ENCODE data around the gene PPP1R13B.
A peak's percentile ranks its signal among the peaks of the same experiment; 100 is the strongest.

PPP1R13B gene

DNA sequence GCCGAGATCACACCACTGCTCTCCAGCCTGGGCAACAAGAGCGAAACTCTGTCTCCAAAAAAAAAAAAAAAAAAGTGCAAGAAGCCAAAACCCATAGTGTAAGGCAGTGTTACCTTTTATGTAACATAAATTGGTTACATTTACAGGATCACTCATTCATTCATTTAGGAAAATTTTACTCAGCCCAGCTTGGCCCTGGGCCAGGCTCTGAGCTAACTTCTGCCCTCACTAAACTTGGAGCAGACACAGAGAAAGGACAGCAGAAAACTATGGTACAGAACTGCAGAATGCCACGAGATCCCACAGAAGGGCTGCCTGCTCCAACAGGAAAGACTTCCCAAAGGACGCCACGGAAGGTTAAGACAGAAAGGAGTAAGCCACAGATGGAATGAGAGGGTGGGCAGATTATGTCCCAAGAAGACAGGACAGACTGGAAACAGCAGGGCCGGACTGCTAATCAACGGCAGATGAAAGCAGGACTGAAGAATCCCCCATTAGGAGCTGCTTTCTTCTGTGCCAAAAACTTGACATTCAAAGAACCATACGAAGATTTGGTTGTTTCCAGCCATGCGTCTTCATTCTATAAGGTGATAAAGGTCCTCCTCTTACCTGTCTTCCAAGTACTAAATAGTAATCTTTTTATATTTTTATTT lies 18.9 kb downstream of the PPP1R13B start:
- H3K4me3 ChIP-seq (ENCODE audit: low read length) = no peak overlapping the region
- DNase-seq (ENCODE audit: low read depth) = no peak
- TF ChIP-seq, protein P1, sequence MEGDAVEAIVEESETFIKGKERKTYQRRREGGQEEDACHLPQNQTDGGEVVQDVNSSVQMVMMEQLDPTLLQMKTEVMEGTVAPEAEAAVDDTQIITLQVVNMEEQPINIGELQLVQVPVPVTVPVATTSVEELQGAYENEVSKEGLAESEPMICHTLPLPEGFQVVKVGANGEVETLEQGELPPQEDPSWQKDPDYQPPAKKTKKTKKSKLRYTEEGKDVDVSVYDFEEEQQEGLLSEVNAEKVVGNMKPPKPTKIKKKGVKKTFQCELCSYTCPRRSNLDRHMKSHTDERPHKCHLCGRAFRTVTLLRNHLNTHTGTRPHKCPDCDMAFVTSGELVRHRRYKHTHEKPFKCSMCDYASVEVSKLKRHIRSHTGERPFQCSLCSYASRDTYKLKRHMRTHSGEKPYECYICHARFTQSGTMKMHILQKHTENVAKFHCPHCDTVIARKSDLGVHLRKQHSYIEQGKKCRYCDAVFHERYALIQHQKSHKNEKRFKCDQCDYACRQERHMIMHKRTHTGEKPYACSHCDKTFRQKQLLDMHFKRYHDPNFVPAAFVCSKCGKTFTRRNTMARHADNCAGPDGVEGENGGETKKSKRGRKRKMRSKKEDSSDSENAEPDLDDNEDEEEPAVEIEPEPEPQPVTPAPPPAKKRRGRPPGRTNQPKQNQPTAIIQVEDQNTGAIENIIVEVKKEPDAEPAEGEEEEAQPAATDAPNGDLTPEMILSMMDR (IDR thresholded peaks at IDR 0.05; ENCODE audit: insufficient read depth, low read depth, low read length, missing control alignments) = no peak

DNA sequence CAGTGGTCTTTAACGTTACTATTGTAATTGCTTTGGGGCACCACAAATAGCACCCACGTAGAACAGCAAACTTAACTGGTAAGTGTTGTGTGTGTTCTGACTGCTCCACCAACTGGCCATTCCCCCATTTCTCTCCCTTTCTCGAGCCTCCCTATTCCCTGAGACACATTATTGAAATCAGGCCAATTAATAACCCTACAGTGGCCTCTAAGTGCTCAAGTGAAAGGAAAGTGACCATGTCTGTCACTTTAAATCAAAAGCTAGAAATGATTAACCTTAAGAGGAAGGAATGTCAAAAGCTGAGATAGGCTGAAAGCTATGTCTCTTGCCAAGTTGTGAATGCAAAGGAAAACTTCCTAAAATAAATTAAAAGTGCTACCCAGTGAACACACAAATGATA lies 22.3 kb downstream of the PPP1R13B start:
- no peak for DNase-seq (ENCODE audit: low read depth)
- no peak overlapping the region for H3K4me3 ChIP-seq (ENCODE audit: low read length)
- TF ChIP-seq, protein P1 (IDR thresholded peaks at IDR 0.05; ENCODE audit: insufficient read depth, low read depth, low read length, missing control alignments) = no peak

DNA sequence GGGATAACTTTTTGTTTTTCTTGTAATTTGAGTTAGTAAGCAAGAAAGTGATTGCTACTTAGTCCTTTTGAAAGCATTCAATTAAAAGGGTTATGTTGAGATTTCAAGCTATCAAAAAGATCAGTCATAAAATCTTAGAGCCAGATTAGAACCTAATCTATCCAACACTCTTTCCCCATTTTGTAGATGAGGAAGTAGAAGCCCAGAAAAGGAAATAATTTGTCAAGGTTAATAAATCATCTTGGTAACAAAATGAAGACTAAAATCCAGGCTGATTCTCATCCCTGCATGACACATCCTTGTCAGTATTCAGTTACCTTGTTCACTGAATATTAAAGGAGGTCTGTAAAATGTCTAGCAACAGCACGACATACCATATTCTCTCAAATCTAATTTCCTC lies 26.5 kb downstream of the PPP1R13B start:
- TF ChIP-seq, protein P1 (IDR thresholded peaks at IDR 0.05; ENCODE audit: insufficient read depth, low read depth, low read length, missing control alignments) = no peak
- DNase-seq (ENCODE audit: low read depth) = no peak
- no peak overlapping the region for H3K4me3 ChIP-seq (ENCODE audit: low read length)

DNA sequence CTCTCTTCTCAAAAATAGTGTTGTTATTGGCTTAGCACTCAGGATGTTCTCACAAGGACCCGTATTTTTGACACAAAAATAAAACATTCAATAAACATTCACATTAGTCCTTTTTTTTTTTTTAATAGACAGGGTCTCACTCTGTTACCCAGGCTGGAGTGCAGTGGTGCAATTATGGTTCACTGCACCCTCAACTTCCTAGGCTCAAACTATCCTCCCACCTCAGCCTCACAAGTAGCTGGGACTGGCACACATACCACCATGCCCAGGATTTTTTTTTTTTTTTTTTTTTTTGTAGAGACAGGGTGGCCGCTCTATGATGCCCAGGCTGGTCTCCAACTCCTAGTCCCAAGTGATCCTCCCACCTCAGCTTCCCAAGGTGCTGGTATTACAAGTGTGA lies 27.0 kb downstream of the PPP1R13B start:
- H3K4me3 ChIP-seq (ENCODE audit: low read length) = no peak overlapping the region
- TF ChIP-seq, protein P1 (IDR thresholded peaks at IDR 0.05; ENCODE audit: insufficient read depth, low read depth, low read length, missing control alignments) = no peak
- DNase-seq (ENCODE audit: low read depth) = no peak

DNA sequence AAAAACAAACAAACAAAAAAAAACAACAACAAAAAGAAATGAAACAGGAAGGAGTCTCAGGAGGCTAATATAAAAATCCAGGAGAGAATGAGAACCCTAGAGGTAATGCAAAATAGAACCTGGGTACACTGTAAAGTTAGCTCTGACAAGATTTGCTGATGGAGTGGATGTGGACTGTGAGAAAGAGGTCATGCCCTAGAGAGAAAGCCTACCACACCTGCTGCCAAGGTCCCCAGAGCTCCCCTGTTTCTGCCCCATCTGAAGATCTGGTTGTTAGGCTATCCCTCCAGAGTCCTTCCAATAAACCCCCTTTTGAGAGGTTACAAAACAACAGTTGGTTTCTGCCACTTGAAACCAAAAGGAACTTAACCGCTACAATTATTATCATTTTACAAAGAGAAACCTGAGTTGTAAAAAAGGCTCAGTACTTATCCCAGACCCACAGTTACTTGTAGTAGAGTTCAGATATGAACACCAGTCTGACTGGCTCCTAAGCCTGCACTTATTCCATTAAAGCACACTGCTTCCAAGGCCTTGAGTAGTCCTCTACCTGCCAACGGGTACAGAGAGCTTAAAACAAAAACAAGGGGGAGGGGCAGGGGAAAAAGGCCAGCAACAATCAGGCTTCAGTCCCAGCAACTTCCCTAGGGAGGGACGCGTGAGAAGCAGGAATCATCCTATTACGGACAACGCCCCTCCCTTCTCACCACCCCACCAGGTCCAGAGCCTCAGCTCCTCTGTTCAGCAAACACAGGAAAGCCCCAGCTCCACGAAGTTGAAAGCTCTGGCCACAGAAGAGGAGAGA lies 27.7 kb downstream of the PPP1R13B start:
- TF ChIP-seq, protein P1 (IDR thresholded peaks at IDR 0.05; ENCODE audit: insufficient read depth, low read depth, low read length, missing control alignments) = no peak

DNA sequence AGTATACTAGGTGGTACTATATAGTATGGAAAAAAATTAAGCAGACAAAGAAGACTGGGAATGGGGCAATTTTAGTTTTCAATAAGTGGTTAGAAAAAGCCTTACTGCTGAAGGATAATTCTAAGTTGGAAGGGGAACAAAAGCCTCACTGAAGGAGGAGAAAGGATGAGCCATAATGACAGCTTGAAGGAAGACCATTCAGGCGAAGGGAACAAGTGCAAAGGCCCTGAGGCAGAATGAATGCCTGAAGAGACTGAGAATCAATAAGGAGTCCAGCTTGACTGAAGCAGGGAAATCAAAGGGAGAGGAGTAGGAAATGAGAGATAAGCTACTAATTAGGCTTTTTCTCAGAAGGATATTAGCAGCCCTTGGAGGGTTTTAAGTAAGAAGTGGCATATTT lies 28.5 kb downstream of the PPP1R13B start:
- TF ChIP-seq, protein P1 (IDR thresholded peaks at IDR 0.05; ENCODE audit: insufficient read depth, low read depth, low read length, missing control alignments) = no peak
- no peak for DNase-seq (ENCODE audit: low read depth)
- no peak overlapping the region for H3K4me3 ChIP-seq (ENCODE audit: low read length)

More for the DNA sequence above, 27.7 kb downstream of the PPP1R13B start:
- DNase-seq (ENCODE audit: low read depth) = peak; percentile 29
- no peak overlapping the region for H3K4me3 ChIP-seq (ENCODE audit: low read length)

Measured in epithelial cell of esophagus (primary cell).